ENCODE results near the gene RNFT2.

RNFT2 gene

DNA sequence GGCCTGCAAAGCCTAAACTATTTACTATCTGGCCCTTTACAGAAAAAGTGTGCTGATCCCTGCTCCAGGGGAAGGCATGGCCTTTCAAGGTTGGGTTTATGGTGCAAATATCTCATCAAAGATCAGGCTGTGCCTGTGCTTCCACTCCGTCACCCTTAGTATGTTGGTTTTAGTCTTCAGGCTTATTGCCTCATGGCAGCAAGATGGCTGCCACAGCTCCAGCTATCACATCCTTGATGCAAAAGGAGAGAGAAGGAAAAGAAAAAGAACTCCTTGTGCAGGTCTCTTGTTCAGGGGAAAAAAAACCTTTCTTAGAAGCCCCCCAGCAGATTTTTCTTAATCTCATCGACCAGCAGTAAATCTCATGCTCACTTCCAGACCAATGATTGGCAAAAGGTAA lies 152.2 kb downstream of the RNFT2 start:
- no peak for TF ChIP-seq Cebpa-rat (IDR thresholded peaks at IDR 0.05)
- no peak overlapping the region for H3K4me3 ChIP-seq
- no peaks in the 10 kb centered on the region for H3K36me3 ChIP-seq
- no peak overlapping the region for H3K9ac ChIP-seq
- no peak overlapping the region for H3K4me2 ChIP-seq
- no peak overlapping the region for H3K27ac ChIP-seq
- H3K9me3 ChIP-seq (replicated peaks in 1 of 11) = peaks cover 9 to 26% (median 17%) of the 10 kb centered on the region in 11 experiments; a peak in 19 of 22 replicates
- H3K4me1 ChIP-seq = peaks cover 9 to 15% (median 13%) of the 10 kb centered on the region in 10 experiments
- no peaks in the 10 kb centered on the region for H4K20me1 ChIP-seq
- H3K27me3 ChIP-seq = no peaks in the 10 kb centered on the region

- no peak for TF ChIP-seq Cebpa-rat (IDR thresholded peaks at IDR 0.05)
- peaks cover 9 to 26% (median 17%) of the 10 kb centered on the region in 11 experiments; a peak in 19 of 22 replicates for H3K9me3 ChIP-seq (replicated peaks in 1 of 11)
- H4K20me1 ChIP-seq = no peaks in the 10 kb centered on the region
Observed at GRCh38 chr12:116891019-116891418, 152.9 kb downstream of the RNFT2 start.

GRCh38 chr12:116892349-116893140 lies 154.4 kb downstream of the RNFT2 start:
- Histone ChIP-seq H3K36me3 (no peaks in the 10 kb centered on the region), H4K20me1 (no peaks in the 10 kb centered on the region), H3K9ac (no peak overlapping the region), H3K4me1 (peaks cover 0 to 9% (median 4%) of the 10 kb centered on the region in 10 experiments; a peak in 9 of 20 replicates), H3K27me3 (no peaks in the 10 kb centered on the region), H3K9me3 (replicated peaks in 1 of 11) (peaks cover 10 to 26% (median 17%) of the 10 kb centered on the region in 11 experiments; a peak in 20 of 22 replicates), H3K4me3 (no peak overlapping the region), H3K4me2 (no peak overlapping the region), H3K27ac (no peak overlapping the region)
- TF ChIP-seq Cebpa-rat (IDR thresholded peaks at IDR 0.05) = no peak

More at GRCh38 chr12:116891019-116891418, 152.9 kb downstream of the RNFT2 start:
- H3K4me1 ChIP-seq = peaks cover 2 to 9% (median 6%) of the 10 kb centered on the region in 10 experiments; a peak in 19 of 20 replicates
- no peaks in the 10 kb centered on the region for H3K36me3 ChIP-seq
- H3K27me3 ChIP-seq = no peaks in the 10 kb centered on the region
- H3K27ac ChIP-seq = no peak overlapping the region
- no peak overlapping the region for H3K9ac ChIP-seq
- no peak overlapping the region for H3K4me3 ChIP-seq
- no peak overlapping the region for H3K4me2 ChIP-seq

GRCh38 chr12:116894913-116895312 lies 156.8 kb downstream of the RNFT2 start:
- Histone ChIP-seq H3K4me2 (no peak overlapping the region), H3K4me3 (no peak overlapping the region), H3K36me3 (no peaks in the 10 kb centered on the region), H3K4me1 (peaks cover 6 to 31% (median 21%) of the 10 kb centered on the region in 10 experiments; a peak in 16 of 20 replicates), H3K27me3 (peaks cover 0 to 8% (median 0%) of the 10 kb centered on the region in 11 experiments; a peak in 2 of 22 replicates), H3K9me3 (replicated peaks in 1 of 11) (peaks cover 10 to 26% (median 17%) of the 10 kb centered on the region in 11 experiments; a peak in 20 of 22 replicates), H4K20me1 (no peaks in the 10 kb centered on the region), H3K9ac (no peak overlapping the region), H3K27ac (no peak overlapping the region)
- TF ChIP-seq Cebpa-rat (IDR thresholded peaks at IDR 0.05) = no peak

DNA sequence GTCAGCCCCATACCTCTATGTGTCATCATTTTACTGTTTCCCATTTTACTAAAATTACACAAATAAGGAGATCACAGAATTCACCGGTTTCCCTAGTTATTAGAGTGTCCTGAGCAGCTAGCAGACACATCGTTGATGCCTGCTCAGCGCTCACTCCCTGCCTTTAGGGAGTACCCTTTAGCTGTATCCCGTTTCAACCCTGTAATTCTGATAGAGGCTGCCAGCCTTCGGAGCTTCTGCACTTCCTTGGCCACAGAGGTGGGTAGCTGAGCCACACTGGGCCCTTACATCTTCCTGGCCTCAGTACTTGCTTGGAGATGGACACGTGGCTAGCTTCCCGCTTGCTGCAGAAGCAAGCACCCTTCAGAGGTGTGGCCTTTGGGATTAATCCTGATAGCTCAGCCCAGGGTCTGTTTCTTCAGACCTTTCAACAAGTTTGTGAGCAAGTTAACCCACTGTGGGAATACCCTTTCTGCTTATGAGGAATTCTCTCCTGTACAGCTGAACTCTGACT lies 158.4 kb downstream of the RNFT2 start:
- Histone ChIP-seq H3K4me2 (no peak overlapping the region; a peak in 1 of 22 replicates), H3K27ac (peak overlapping the region in 1 of 11 experiments; percentile 30; a peak in 1 of 22 replicates)

GRCh38 chr12:116897476-116897875 lies 159.4 kb downstream of the RNFT2 start:
- H3K27me3 ChIP-seq = peaks cover 0 to 8% (median 0%) of the 10 kb centered on the region in 11 experiments; a peak in 2 of 22 replicates
- no peak overlapping the region; a peak in 1 of 22 replicates for H3K27ac ChIP-seq
- H3K9me3 ChIP-seq (replicated peaks in 1 of 11) = peaks cover 0 to 6% (median 0%) of the 10 kb centered on the region in 11 experiments; a peak in 3 of 22 replicates
- peak overlapping the region in 8 of 11 experiments; percentile 2 to 52 (median 42); a peak in 13 of 22 replicates for H3K4me2 ChIP-seq
- H3K4me1 ChIP-seq = peaks cover 6 to 31% (median 21%) of the 10 kb centered on the region in 10 experiments; a peak in 16 of 20 replicates
- no peak overlapping the region for H3K4me3 ChIP-seq
- TF ChIP-seq Cebpa-rat (IDR thresholded peaks at IDR 0.05) = peak in 2 of 11 experiments; percentile 13 to 54; a peak in 1 of 22 replicates
- H4K20me1 ChIP-seq = no peaks in the 10 kb centered on the region
- H3K9ac ChIP-seq = no peak overlapping the region
- no peaks in the 10 kb centered on the region for H3K36me3 ChIP-seq

More for the DNA sequence above, 158.4 kb downstream of the RNFT2 start:
- Histone ChIP-seq H3K4me1 (peaks cover 6 to 31% (median 21%) of the 10 kb centered on the region in 10 experiments; a peak in 16 of 20 replicates), H4K20me1 (no peaks in the 10 kb centered on the region), H3K9me3 (replicated peaks in 1 of 11) (peaks cover 0 to 13% (median 6%) of the 10 kb centered on the region in 11 experiments; a peak in 10 of 22 replicates), H3K27me3 (peaks cover 0 to 8% (median 0%) of the 10 kb centered on the region in 11 experiments; a peak in 2 of 22 replicates), H3K36me3 (no peaks in the 10 kb centered on the region), H3K4me3 (no peak overlapping the region), H3K9ac (no peak overlapping the region)
- TF ChIP-seq Cebpa-rat (IDR thresholded peaks at IDR 0.05) = no peak

DNA sequence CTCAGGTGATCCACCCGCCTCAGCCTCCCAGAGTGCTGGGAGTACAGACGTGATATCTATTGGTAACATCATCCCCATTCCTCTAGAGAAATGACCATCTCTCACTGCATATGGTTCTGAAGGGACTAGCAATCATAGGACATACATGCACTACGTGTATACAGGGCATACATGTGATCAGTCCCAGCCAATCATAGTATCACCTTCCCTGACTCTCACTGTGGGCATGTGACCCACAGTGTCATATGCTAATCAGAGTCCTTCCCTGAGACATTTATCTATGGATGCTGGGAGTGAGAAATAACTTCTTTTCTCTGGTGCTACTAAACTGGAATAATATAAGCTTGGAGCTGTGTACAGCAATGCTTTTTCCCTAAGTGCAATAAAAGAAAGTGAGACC lies 160.6 kb downstream of the RNFT2 start:
- Histone ChIP-seq H3K27me3 (peaks cover 0 to 8% (median 0%) of the 10 kb centered on the region in 11 experiments; a peak in 2 of 22 replicates), H3K9ac (no peak overlapping the region), H3K36me3 (no peaks in the 10 kb centered on the region), H3K9me3 (replicated peaks in 1 of 11) (peaks cover 0 to 6% (median 0%) of the 10 kb centered on the region in 11 experiments; a peak in 3 of 22 replicates), H4K20me1 (no peaks in the 10 kb centered on the region), H3K4me1 (peaks cover 6 to 31% (median 21%) of the 10 kb centered on the region in 10 experiments; a peak in 16 of 20 replicates), H3K4me3 (no peak overlapping the region), H3K27ac (no peak overlapping the region), H3K4me2 (peak overlapping the region in 10 of 11 experiments; percentile 5 to 58 (median 40); a peak in 15 of 22 replicates)
- no peak for TF ChIP-seq Cebpa-rat (IDR thresholded peaks at IDR 0.05)

DNA sequence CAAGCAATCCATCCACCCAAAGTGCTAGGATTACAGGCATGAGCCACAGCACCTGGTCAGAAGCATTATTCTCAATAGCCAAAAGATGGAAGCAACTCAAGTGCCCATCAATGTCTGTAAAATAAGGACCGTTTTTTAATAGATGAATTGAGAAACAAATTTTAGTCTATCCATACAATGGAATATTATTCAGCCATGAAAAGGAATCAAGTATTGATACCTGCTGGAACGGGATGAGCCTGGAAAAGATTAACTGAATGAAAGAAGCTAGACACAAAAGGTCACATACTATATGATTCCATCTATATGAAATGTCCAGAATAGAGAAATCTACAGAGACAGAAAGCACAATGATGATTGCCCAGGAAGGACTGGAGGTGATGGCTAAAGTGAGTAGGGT lies 163.5 kb downstream of the RNFT2 start:
- H3K4me1 ChIP-seq = peaks cover 6 to 31% (median 21%) of the 10 kb centered on the region in 10 experiments; a peak in 16 of 20 replicates
- H3K9me3 ChIP-seq (replicated peaks in 1 of 11) = peaks cover 0 to 6% (median 0%) of the 10 kb centered on the region in 11 experiments; a peak in 3 of 22 replicates
- peaks cover 0 to 8% (median 0%) of the 10 kb centered on the region in 11 experiments; a peak in 2 of 22 replicates for H3K27me3 ChIP-seq
- H3K27ac ChIP-seq = no peak overlapping the region
- no peaks in the 10 kb centered on the region for H4K20me1 ChIP-seq
- TF ChIP-seq Cebpa-rat (IDR thresholded peaks at IDR 0.05) = no peak
- no peak overlapping the region for H3K4me2 ChIP-seq
- H3K4me3 ChIP-seq = no peak overlapping the region
- no peaks in the 10 kb centered on the region for H3K36me3 ChIP-seq
- no peak overlapping the region for H3K9ac ChIP-seq
